HepG2 (cell line): Measurements from ENCODE around the gene RNASE2. TPM values are rescaled to one million over a fixed set of nuclear protein-coding genes. Genes with fewer than 3 reads are reported as not detected.
A peak's percentile ranks its signal among the peaks of the same experiment; 100 is the strongest.
"Not testable (repeated sequence)": the region's sequence is repeated elsewhere in the genome, so short reads cannot be mapped to it uniquely, and the experiment has no call there.

Experiments used
- ATAC-seq: fragments of 200-7000 bp; cut with Tn5 transposase; 3 replicates; pipeline ENCODE4 v1.9.1; 2020; ENCODE audit warnings: mild to moderate bottlenecking, moderate library complexity
- BruUV-seq: library from RNA; stranded (reverse); fragments of 400-500 nt; replicated peaks from 2 replicates; lab custom pipeline; 2021; lab: Mats Ljungman, UMichigan
- CTCF ChIA-PET: fragments of 300-600 bp; formaldehyde crosslinking; extraction: SDS; loops from one replicate; lab custom pipeline; 2021; ENCODE audit warnings: low total read pairs, inconsistent platforms, low intra/inter-chr PET ratio; lab: Yijun Ruan, JAX
- POLR2A ChIA-PET: fragments of 350-600 bp; sonication (Branson Sonifier 250); formaldehyde crosslinking; loops from one replicate; lab custom pipeline; 2020; ENCODE audit warnings: antibody characterized with exemption, inconsistent platforms; lab: Yijun Ruan, JAX
- DNase-seq: peaks from one replicate; pipeline ENCODE4 v3.0.0-alpha.2; 2015; ENCODE audit warnings: low spot score
- FAIRE-seq: peaks from 3 replicates; lab custom pipeline; 2011; peaks lifted over from hg19 to GRCh38; lab: Jason Lieb, UNC
- H2AFZ ChIP-seq: one replicate; pipeline ENCODE4 v1.6.1; 2011; ENCODE audit warnings: low read length, inconsistent platforms
- H3K27ac ChIP-seq: fragments of 300-600 bp; 3 replicates; pipeline ENCODE4 v1.8.0; 2011; ENCODE audit warnings: mixed run types, mild to moderate bottlenecking, mixed read lengths, low read length, inconsistent platforms; ENCODE audit not compliant: insufficient read depth; ENCODE audit errors: extremely low read length
- H3K27me3 ChIP-seq, 2 experiments: fragments of 200-600 bp in 1 of 2; 2 replicates in 1 of 2; 3 replicates in 1 of 2; pipeline versions ENCODE4 v1.6.0 to v1.8.0; 2011; ENCODE audit warnings: low read length in 2 of 2, mild to moderate bottlenecking in 2 of 2, moderate library complexity in 2 of 2, inconsistent platforms in 1 of 2; ENCODE audit not compliant: insufficient read depth in 2 of 2, control insufficient read depth in 1 of 2
- H3K36me3 ChIP-seq, 2 experiments: fragments of 200-600 bp in 1 of 2; replicated peaks in 1 of 2; 2 replicates in 1 of 2; 3 replicates in 1 of 2; pipeline versions ENCODE4 v1.5.1 to v1.8.0; 2011; ENCODE audit warnings: low read length in 2 of 2, inconsistent platforms in 1 of 2; ENCODE audit not compliant: insufficient read depth in 2 of 2, control insufficient read depth in 1 of 2
- H3K4me1 ChIP-seq: 2 replicates; pipeline ENCODE4 v1.5.1; 2012; ENCODE audit warnings: low read length, inconsistent platforms; ENCODE audit not compliant: insufficient read depth
- H3K4me2 ChIP-seq: 2 replicates; pipeline ENCODE4 v1.6.0; 2011; ENCODE audit warnings: low read depth, low read length, inconsistent platforms
- H3K4me3 ChIP-seq, 3 experiments: fragments of 200-600 bp in 1 of 3; sonication (generic), shearing (Covaris generic) in 1 of 3; replicated peaks in 1 of 3; 2 replicates each; pipeline ENCODE4 v1.5.1; 2011 to 2016; ENCODE audit warnings: low read length in 3 of 3, inconsistent platforms in 2 of 3, low read depth in 2 of 3, mild to moderate bottlenecking in 2 of 3, control low read depth in 1 of 3, mixed read lengths in 1 of 3; ENCODE audit not compliant: insufficient read depth in 1 of 3
- H3K79me2 ChIP-seq: one replicate; pipeline ENCODE4 v1.6.1; 2011; ENCODE audit warnings: low read length, inconsistent platforms; ENCODE audit not compliant: insufficient read depth
- H3K9ac ChIP-seq: 2 replicates; pipeline ENCODE4 v1.6.0; 2011; ENCODE audit warnings: mild to moderate bottlenecking, low read depth, low read length, inconsistent platforms; ENCODE audit not compliant: insufficient read depth
- H3K9me3 ChIP-seq: 2 replicates; pipeline ENCODE4 v1.5.1; 2012; ENCODE audit warnings: mild to moderate bottlenecking, low read length
- H4K20me1 ChIP-seq: 2 replicates; pipeline ENCODE4 v1.6.0; 2011; ENCODE audit warnings: inconsistent platforms, mild to moderate bottlenecking, low read length, moderate library complexity; ENCODE audit not compliant: insufficient read depth
- CTCF ChIP-seq: sonication (generic); formaldehyde crosslinking; IDR thresholded peaks from 2 replicates; pipeline ENCODE4 v1.5.0; 2020; ENCODE audit warnings: mild to moderate bottlenecking, missing genetic modification reagents, moderate library complexity
- ETV6 ChIP-seq: sonication (generic); formaldehyde crosslinking; conservative IDR thresholded peaks from 2 replicates; pipeline ENCODE4 v1.4.0; 2020; ENCODE audit warnings: missing genetic modification reagents
- GABPB1 ChIP-seq: IDR thresholded peaks from 2 replicates; pipeline ENCODE4 v1.6.1; 2016; ENCODE audit warnings: mild to moderate bottlenecking, missing genetic modification reagents, moderate library complexity, missing compliant biosample characterization
- ISX ChIP-seq: sonication (generic); formaldehyde crosslinking; conservative IDR thresholded peaks from 2 replicates; pipeline ENCODE4 v1.5.0; 2020; ENCODE audit warnings: missing genetic modification reagents
- MATR3 ChIP-seq: sonication (generic); formaldehyde crosslinking; IDR thresholded peaks from 2 replicates; pipeline ENCODE4 v1.4.0; 2020; ENCODE audit warnings: missing genetic modification reagents
- MBD4 ChIP-seq: IDR thresholded peaks from 2 replicates; pipeline ENCODE4 v1.6.1; 2012; ENCODE audit warnings: low read length, inconsistent platforms, borderline replicate concordance
- PAF1 ChIP-seq: IDR thresholded peaks from 2 replicates; pipeline ENCODE4 v1.6.1; 2016; ENCODE audit warnings: missing genetic modification reagents, missing compliant biosample characterization
- SIN3B ChIP-seq: fragments of 150-350 bp; IDR thresholded peaks from 2 replicates; pipeline ENCODE4 v1.6.1; 2014; ENCODE audit warnings: low read length
- YY1 ChIP-seq: IDR thresholded peaks from 2 replicates; pipeline ENCODE4 v1.6.1; 2011; ENCODE audit warnings: low read length, low read depth, moderate library complexity, mild to moderate bottlenecking; ENCODE audit not compliant: insufficient read depth, insufficient replicate concordance
- ZFP37 ChIP-seq: sonication (generic); formaldehyde crosslinking; IDR thresholded peaks from 2 replicates; pipeline ENCODE4 v1.4.0; 2020; ENCODE audit warnings: missing genetic modification reagents, borderline replicate concordance
- ZKSCAN8 ChIP-seq: IDR thresholded peaks from 2 replicates; pipeline ENCODE4 v1.6.1; 2016; ENCODE audit warnings: borderline replicate concordance, missing genetic modification reagents, missing compliant biosample characterization
- ZNF264 ChIP-seq: sonication (generic); formaldehyde crosslinking; IDR thresholded peaks from 2 replicates; pipeline ENCODE4 v1.4.0; 2020; ENCODE audit warnings: missing genetic modification reagents
- ZNF276 ChIP-seq: sonication (generic); formaldehyde crosslinking; IDR thresholded peaks from 2 replicates; pipeline ENCODE4 v1.4.0; 2020; ENCODE audit warnings: mild to moderate bottlenecking, low read depth, missing genetic modification reagents
- ZNF367 ChIP-seq: sonication (generic); formaldehyde crosslinking; IDR thresholded peaks from 2 replicates; pipeline ENCODE4 v1.4.0; 2020; ENCODE audit warnings: missing genetic modification reagents, borderline replicate concordance
- ZNF556 ChIP-seq: sonication (generic); formaldehyde crosslinking; IDR thresholded peaks from 2 replicates; pipeline ENCODE4 v1.4.0; 2020; ENCODE audit warnings: mild to moderate bottlenecking, missing genetic modification reagents, borderline replicate concordance
- WGBS: methylation state at CpG from one replicate; pipeline ENCODE4 v1.1.6; 2017; ENCODE audit warnings: low lambda C conversion rate; 5-methylcytosine and 5-hydroxymethylcytosine counted together
- in situ Hi-C: cut with HindIII; loops from 2 replicates; pipeline ENCODE4 v1.10.0; 2017; ENCODE audit warnings: low pct_unique_long_range_greater_than_20kb; ENCODE audit not compliant: extremely low pct_ligation_motif_present
- intact Hi-C: fragments of 100-400 bp; cut with micrococcal nuclease; formaldehyde crosslinking; loops from one replicate; pipeline ENCODE4 v1.10.0; 2022; ENCODE audit not compliant: unreplicated experiment
- polyA plus RNA-seq, 8 experiments: library from polyadenylated mRNA; depleted of rRNA in 3 of 8; stranded (reverse) in 7 of 8; unstranded in 1 of 8; fragments of >200 nt; fragmentation: Illumina TruSeq in 4 of 8; extraction: Trizol in 4 of 8; gene quantifications; 2 replicates each; pipeline versions ENCODE4 v1.2.1 to v1.2.3, GENCODE V29; 2011 to 2016; ENCODE audit warnings: low read depth in 4 of 8, missing spikeins in 1 of 8, mixed read lengths in 1 of 8; ENCODE audit not compliant: insufficient read depth in 1 of 8
- total RNA-seq, 5 experiments: library from RNA; depleted of rRNA; stranded (reverse); fragments of >200 nt; fragmentation: Illumina TruSeq; extraction: Trizol; gene quantifications; 2 replicates each; pipeline ENCODE4 v1.2.3, GENCODE V29; 2016; ENCODE audit warnings: low read depth in 1 of 5

The RNASE2 gene
- total and polyA plus RNA-seq, 2 of the 13 experiments (the other 11 are each of a cell fraction or from before 2014, with no cell fraction given), result 0.69 TPM; not detected in 1

GRCh38 chr14:20923766-20924297 is 31.5 kb upstream of the RNASE2 start:
- H3K79me2 ChIP-seq, H4K20me1 ChIP-seq, H3K36me3 ChIP-seq, H3K9ac ChIP-seq, H2AFZ ChIP-seq, DNase-seq, FAIRE-seq, in situ Hi-C loops, H3K4me2 ChIP-seq, CTCF ChIA-PET, H3K4me3 ChIP-seq, H3K9me3 ChIP-seq, intact Hi-C loops, H3K4me1 ChIP-seq, POLR2A ChIA-PET, BruUV-seq, H3K27ac ChIP-seq, H3K27me3 ChIP-seq, ATAC-seq: not testable (repeated sequence)
- 0% methylated on average over 2 of the region's 2 CpGs for WGBS

GRCh38 chr14:20934148-20934762 is 21.0 kb upstream of the RNASE2 start:
- Histone ChIP-seq H4K20me1 (no peaks in the 10 kb centered on the region), H3K4me1 (no peaks in the 10 kb centered on the region), H3K9me3 (no peaks in the 10 kb centered on the region), H3K27ac (no peak overlapping the region), H3K79me2 (no peaks in the 10 kb centered on the region), H3K4me3 (no peak overlapping the region), H3K4me2 (no peak overlapping the region), H3K36me3 (no peaks in the 10 kb centered on the region), H3K27me3 (peaks cover 0 to 9% of the 10 kb centered on the region in 2 experiments; a peak in 1 of 5 replicates), H3K9ac (no peak overlapping the region), H2AFZ (no peak overlapping the region)
- intact Hi-C loops, result no loop called here
- FAIRE-seq, result no peak
- ChIA-PET POLR2A (no interaction called here), CTCF (interaction anchor here (0.7 to 1.0 kb wide), 2 partner anchors 77 to 98 kb away, joined by 3 read pairs; no protein-coding TSS in a partner anchor)
- WGBS, result 35% methylated on average over 18 of the region's 18 CpGs
- in situ Hi-C loops, result no loop called here
- DNase-seq, result no peak
- peak; percentile 67 for ATAC-seq
- BruUV-seq, result no TSS peak
- TF ChIP-seq SIN3B, result no peak
- TF ChIP-seq CTCF (CRISPR knock-in tag), result peak; percentile 52
- TF ChIP-seq ETV6 (CRISPR knock-in tag), result no peak
- 0 out of 2 replicates have a peak, but pooled peaks have one; percentile 26 for TF ChIP-seq GABPB1 (CRISPR knock-in tag)
- TF ChIP-seq ZNF276 (CRISPR knock-in tag), result no peak
- no peak for TF ChIP-seq ZNF556 (CRISPR knock-in tag)
- no peak for TF ChIP-seq YY1
- TF ChIP-seq ZNF264 (CRISPR knock-in tag), result no peak
- no peak for TF ChIP-seq ISX
- TF ChIP-seq MBD4, result no peak
- TF ChIP-seq ZKSCAN8 (CRISPR knock-in tag), result no peak
- TF ChIP-seq PAF1, result no peak
- TF ChIP-seq ZFP37 (CRISPR knock-in tag), result no peak
- TF ChIP-seq ZNF367 (CRISPR knock-in tag), result no peak
- TF ChIP-seq MATR3, result no peak
